ENCODE measurements around the gene HEATR9. TPM values are rescaled to one million over a fixed set of nuclear protein-coding genes. Genes with fewer than 3 reads are reported as not detected.

The HEATR9 gene
- total and polyA plus RNA-seq, 5 donors from 2014 or later = not detected

- Histone ChIP-seq H3K27me3 (ENCODE audit: control insufficient read depth, insufficient read depth, low read length) (no peaks in the 10 kb centered on the region), H3K27ac (ENCODE audit: insufficient read depth, low read length, poor library complexity, severe bottlenecking) (peak overlapping the region; percentile 6), H3K4me1 (ENCODE audit: control insufficient read depth, insufficient read depth, low read length, poor library complexity, severe bottlenecking) (peaks cover 16% of the 10 kb centered on the region), H3K36me3 (ENCODE audit: control insufficient read depth, insufficient read depth, low read length) (peaks cover 79% of the 10 kb centered on the region), H3K9me3 (ENCODE audit: control insufficient read depth in 2 of 2, low read length in 2 of 2) (no peaks in the 10 kb centered on the region), H3K4me3 (ENCODE audit: low read depth, low read length) (no peak overlapping the region)
- Mint-ChIP-seq H3K36me3 (peaks cover 44% of the 10 kb centered on the region), H3K27ac (peak overlapping the region in 2 of 3 donors; percentile 37 to 79), H3K27me3 (no peaks in the 10 kb centered on the region), H3K9me3 (no peaks in the 10 kb centered on the region), H3K4me1 (peaks cover 16 to 57% (median 44%) of the 10 kb centered on the region in 4 donors), H3K4me3 (peak overlapping the region in 1 of 4 donors; percentile 24)
- DNase-seq (no peak), ATAC-seq (ENCODE audit: low read depth in 2 of 2) (no peak)
These were observed 49.2 kb downstream of the HEATR9 start for GRCh38 chr17:35819455-35819854.

- no peak overlapping the region for H3K4me3 Mint-ChIP-seq
- H3K27me3 ChIP-seq (ENCODE audit: control insufficient read depth, insufficient read depth, low read length) = no peaks in the 10 kb centered on the region
- no peaks in the 10 kb centered on the region for H3K9me3 Mint-ChIP-seq
- ATAC-seq (ENCODE audit: low read depth in 2 of 2) (no peak), DNase-seq (no peak)
- peaks cover 29 to 66% (median 50%) of the 10 kb centered on the region in 4 donors for H3K4me1 Mint-ChIP-seq
- peaks cover 59% of the 10 kb centered on the region for H3K36me3 ChIP-seq (ENCODE audit: control insufficient read depth, insufficient read depth, low read length)
- H3K36me3 Mint-ChIP-seq = peaks cover 29% of the 10 kb centered on the region
- H3K27ac ChIP-seq (ENCODE audit: insufficient read depth, low read length, poor library complexity, severe bottlenecking) = no peak overlapping the region
- H3K4me3 ChIP-seq (ENCODE audit: low read depth, low read length) = peak overlapping the region; percentile 7
- H3K9me3 ChIP-seq (ENCODE audit: control insufficient read depth in 2 of 2, low read length in 2 of 2) = no peaks in the 10 kb centered on the region
- no peaks in the 10 kb centered on the region for H3K27me3 Mint-ChIP-seq
- H3K27ac Mint-ChIP-seq = peak overlapping the region in 1 of 3 donors; percentile 20
- peaks cover 28% of the 10 kb centered on the region for H3K4me1 ChIP-seq (ENCODE audit: control insufficient read depth, insufficient read depth, low read length, poor library complexity, severe bottlenecking)
These were observed 51.5 kb downstream of the HEATR9 start for GRCh38 chr17:35817196-35817595.

GRCh38 chr17:35816723-35817122 is 52.0 kb downstream of the HEATR9 start:
- no peak overlapping the region for H3K4me3 Mint-ChIP-seq
- no peaks in the 10 kb centered on the region for H3K9me3 Mint-ChIP-seq
- Histone ChIP-seq H3K27ac (ENCODE audit: insufficient read depth, low read length, poor library complexity, severe bottlenecking) (no peak overlapping the region), H3K36me3 (ENCODE audit: control insufficient read depth, insufficient read depth, low read length) (peaks cover 54% of the 10 kb centered on the region), H3K9me3 (ENCODE audit: control insufficient read depth in 2 of 2, low read length in 2 of 2) (no peaks in the 10 kb centered on the region), H3K27me3 (ENCODE audit: control insufficient read depth, insufficient read depth, low read length) (no peaks in the 10 kb centered on the region), H3K4me1 (ENCODE audit: control insufficient read depth, insufficient read depth, low read length, poor library complexity, severe bottlenecking) (peaks cover 33% of the 10 kb centered on the region), H3K4me3 (ENCODE audit: low read depth, low read length) (peak overlapping the region; percentile 7)
- ATAC-seq (ENCODE audit: low read depth in 2 of 2) (no peak), DNase-seq (no peak)
- H3K27me3 Mint-ChIP-seq = no peaks in the 10 kb centered on the region
- H3K27ac Mint-ChIP-seq = peak overlapping the region in 1 of 3 donors; percentile 10
- H3K36me3 Mint-ChIP-seq = peaks cover 29% of the 10 kb centered on the region
- H3K4me1 Mint-ChIP-seq = peaks cover 29 to 70% (median 53%) of the 10 kb centered on the region in 4 donors

DNA sequence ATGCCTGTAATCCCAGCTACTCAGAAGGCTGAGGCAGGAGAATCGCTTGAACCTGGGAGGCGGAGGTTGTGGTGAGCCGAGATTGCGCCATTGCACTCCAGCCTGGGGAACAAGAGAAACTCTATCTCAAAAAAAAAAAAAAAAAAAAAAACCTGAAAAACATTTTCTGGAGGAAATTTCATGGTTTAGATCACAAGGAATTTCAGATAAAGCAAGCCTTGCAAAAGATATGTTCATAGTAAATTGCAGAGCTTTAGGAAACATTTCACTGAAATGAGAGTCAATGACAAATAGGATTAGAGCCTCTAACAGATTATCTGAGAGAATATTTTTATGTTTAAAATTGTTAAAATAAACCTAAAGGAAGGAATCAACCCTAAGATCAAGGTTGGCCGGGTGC is 56.2 kb downstream of the HEATR9 start:
- peaks cover 30 to 87% (median 65%) of the 10 kb centered on the region in 4 donors for H3K4me1 Mint-ChIP-seq
- H3K4me3 ChIP-seq (ENCODE audit: low read depth, low read length) = no peak overlapping the region
- H3K36me3 Mint-ChIP-seq = peaks cover 8% of the 10 kb centered on the region
- H3K4me3 Mint-ChIP-seq = peak overlapping the region; percentile 56 to 76 (median 66)
- no peak for ATAC-seq (ENCODE audit: low read depth in 2 of 2)
- H3K4me1 ChIP-seq (ENCODE audit: control insufficient read depth, insufficient read depth, low read length, poor library complexity, severe bottlenecking) = peaks cover 58% of the 10 kb centered on the region
- H3K27ac Mint-ChIP-seq = no peak overlapping the region
- H3K27me3 Mint-ChIP-seq = no peaks in the 10 kb centered on the region
- no peaks in the 10 kb centered on the region for H3K9me3 Mint-ChIP-seq
- H3K27ac ChIP-seq (ENCODE audit: insufficient read depth, low read length, poor library complexity, severe bottlenecking) = no peak overlapping the region
- peaks cover 13% of the 10 kb centered on the region for H3K36me3 ChIP-seq (ENCODE audit: control insufficient read depth, insufficient read depth, low read length)
- no peak for DNase-seq
- H3K9me3 ChIP-seq (ENCODE audit: control insufficient read depth in 2 of 2, low read length in 2 of 2) = no peaks in the 10 kb centered on the region
- no peaks in the 10 kb centered on the region for H3K27me3 ChIP-seq (ENCODE audit: control insufficient read depth, insufficient read depth, low read length)

- ATAC-seq (ENCODE audit: low read depth in 2 of 2) = no peak
- no peaks in the 10 kb centered on the region for H3K27me3 ChIP-seq (ENCODE audit: control insufficient read depth, insufficient read depth, low read length)
- no peaks in the 10 kb centered on the region for H3K9me3 ChIP-seq (ENCODE audit: control insufficient read depth in 2 of 2, low read length in 2 of 2)
- no peaks in the 10 kb centered on the region for H3K9me3 Mint-ChIP-seq
- peak overlapping the region; percentile 56 to 76 (median 66) for H3K4me3 Mint-ChIP-seq
- H3K4me1 ChIP-seq (ENCODE audit: control insufficient read depth, insufficient read depth, low read length, poor library complexity, severe bottlenecking) = peaks cover 53% of the 10 kb centered on the region
- H3K4me1 Mint-ChIP-seq = peaks cover 30 to 84% (median 62%) of the 10 kb centered on the region in 4 donors
- peak overlapping the region; percentile 94 for H3K4me3 ChIP-seq (ENCODE audit: low read depth, low read length)
- H3K36me3 ChIP-seq (ENCODE audit: control insufficient read depth, insufficient read depth, low read length) = peaks cover 7% of the 10 kb centered on the region
- no peak for DNase-seq
- no peaks in the 10 kb centered on the region for H3K27me3 Mint-ChIP-seq
- peaks cover 8% of the 10 kb centered on the region for H3K36me3 Mint-ChIP-seq
- H3K27ac Mint-ChIP-seq = peak overlapping the region in 2 of 3 donors; percentile 26 to 28
- no peak overlapping the region for H3K27ac ChIP-seq (ENCODE audit: insufficient read depth, low read length, poor library complexity, severe bottlenecking)
These were observed 56.9 kb downstream of the HEATR9 start for GRCh38 chr17:35811759-35812158.

- DNase-seq (no peak), ATAC-seq (ENCODE audit: low read depth in 2 of 2) (no peak)
- H3K27ac Mint-ChIP-seq = peak overlapping the region; percentile 98 to 99 (median 99)
- peaks cover 27 to 69% (median 48%) of the 10 kb centered on the region in 4 donors for H3K4me1 Mint-ChIP-seq
- H3K27me3 Mint-ChIP-seq = no peaks in the 10 kb centered on the region
- H3K36me3 Mint-ChIP-seq = peaks cover 5% of the 10 kb centered on the region
- Histone ChIP-seq H3K27ac (ENCODE audit: insufficient read depth, low read length, poor library complexity, severe bottlenecking) (peak overlapping the region; percentile 89), H3K36me3 (ENCODE audit: control insufficient read depth, insufficient read depth, low read length) (no peaks in the 10 kb centered on the region), H3K4me1 (ENCODE audit: control insufficient read depth, insufficient read depth, low read length, poor library complexity, severe bottlenecking) (peaks cover 47% of the 10 kb centered on the region), H3K27me3 (ENCODE audit: control insufficient read depth, insufficient read depth, low read length) (no peaks in the 10 kb centered on the region), H3K4me3 (ENCODE audit: low read depth, low read length) (peak overlapping the region; percentile 94), H3K9me3 (ENCODE audit: control insufficient read depth in 2 of 2, low read length in 2 of 2) (no peaks in the 10 kb centered on the region)
- peak overlapping the region; percentile 89 to 97 (median 96) for H3K4me3 Mint-ChIP-seq
- no peaks in the 10 kb centered on the region for H3K9me3 Mint-ChIP-seq
These were observed 58.7 kb downstream of the HEATR9 start for GRCh38 chr17:35809855-35810461.

GRCh38 chr17:35808962-35809854 is 59.5 kb downstream of the HEATR9 start, which contains the start of gene TAF15:
TSS of gene TAF15 (plus strand) at chr17:35809484. CDS start at chr17:35809570, 86 bp downstream.
- Histone ChIP-seq H3K36me3 (ENCODE audit: control insufficient read depth, insufficient read depth, low read length) (no peaks in the 10 kb centered on the region), H3K4me1 (ENCODE audit: control insufficient read depth, insufficient read depth, low read length, poor library complexity, severe bottlenecking) (peaks cover 44% of the 10 kb centered on the region), H3K27ac (ENCODE audit: insufficient read depth, low read length, poor library complexity, severe bottlenecking) (peak within 1 kb of the TSS; percentile 89), H3K4me3 (ENCODE audit: low read depth, low read length) (peak within 1 kb of the TSS; percentile 96), H3K9me3 (ENCODE audit: control insufficient read depth in 2 of 2, low read length in 2 of 2) (no peaks in the 10 kb centered on the region), H3K27me3 (ENCODE audit: control insufficient read depth, insufficient read depth, low read length) (no peaks in the 10 kb centered on the region)
- H3K4me1 Mint-ChIP-seq = peaks cover 23 to 66% (median 46%) of the 10 kb centered on the region in 4 donors
- H3K36me3 Mint-ChIP-seq = peaks cover 5% of the 10 kb centered on the region
- no peaks in the 10 kb centered on the region for H3K9me3 Mint-ChIP-seq
- H3K27ac Mint-ChIP-seq = peak within 1 kb of the TSS; percentile 98 to 99 (median 99)
- no peaks in the 10 kb centered on the region for H3K27me3 Mint-ChIP-seq
- DNase-seq (peak; percentile 94 to 99 (median 98)), ATAC-seq (ENCODE audit: low read depth in 2 of 2) (peak; percentile 96)
- H3K4me3 Mint-ChIP-seq = peak within 1 kb of the TSS; percentile 89 to 97 (median 96)
